HuH-7 (cell line): Measurements from ENCODE around the gene BUB1B.

Source experiments
- DNase-seq: peaks from one replicate; pipeline ENCODE4 v3.0.0; 2011; ENCODE audit warnings: low spot score

BUB1B gene

DNA sequence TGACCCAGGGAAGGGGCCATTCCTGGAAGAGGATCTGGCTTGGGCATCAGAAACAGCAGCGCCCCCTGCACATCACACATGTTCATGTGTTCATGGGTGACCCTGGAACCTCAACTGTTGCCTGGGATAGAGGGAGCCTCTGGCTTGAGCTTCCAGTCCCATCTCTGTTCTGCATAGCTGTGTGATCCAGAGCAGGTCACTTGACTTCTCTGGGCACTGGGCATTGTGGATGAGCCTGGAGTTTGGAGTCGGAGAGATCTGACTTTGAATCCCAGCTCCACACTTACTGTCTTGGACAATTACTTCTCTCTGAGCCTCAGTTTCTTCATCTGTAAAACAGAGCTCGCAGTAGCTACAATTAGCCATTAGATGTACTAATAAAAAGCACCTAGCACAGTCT lies 93.6 kb downstream of the BUB1B start:
- no peak for DNase-seq

DNA sequence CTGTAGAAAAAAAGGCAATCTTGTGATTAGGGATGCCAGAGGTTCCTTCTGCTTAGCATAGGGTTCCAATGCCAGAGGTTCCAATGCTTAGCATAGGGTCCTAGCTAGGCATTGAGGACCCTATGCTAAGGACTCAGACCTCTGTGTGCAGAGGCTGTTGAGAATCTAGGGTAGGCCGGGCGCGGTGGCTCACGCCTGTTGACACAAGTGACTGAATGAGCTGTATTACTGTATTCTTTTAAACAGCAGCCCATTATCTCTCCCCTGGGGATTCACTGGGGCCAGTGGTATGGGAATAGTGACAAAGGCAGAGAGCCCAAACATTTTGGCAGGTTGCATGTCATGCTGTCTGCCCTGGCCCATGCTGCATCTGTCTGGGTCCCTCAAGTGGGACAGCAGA lies 94.2 kb downstream of the BUB1B start:
- no peak for DNase-seq

DNA sequence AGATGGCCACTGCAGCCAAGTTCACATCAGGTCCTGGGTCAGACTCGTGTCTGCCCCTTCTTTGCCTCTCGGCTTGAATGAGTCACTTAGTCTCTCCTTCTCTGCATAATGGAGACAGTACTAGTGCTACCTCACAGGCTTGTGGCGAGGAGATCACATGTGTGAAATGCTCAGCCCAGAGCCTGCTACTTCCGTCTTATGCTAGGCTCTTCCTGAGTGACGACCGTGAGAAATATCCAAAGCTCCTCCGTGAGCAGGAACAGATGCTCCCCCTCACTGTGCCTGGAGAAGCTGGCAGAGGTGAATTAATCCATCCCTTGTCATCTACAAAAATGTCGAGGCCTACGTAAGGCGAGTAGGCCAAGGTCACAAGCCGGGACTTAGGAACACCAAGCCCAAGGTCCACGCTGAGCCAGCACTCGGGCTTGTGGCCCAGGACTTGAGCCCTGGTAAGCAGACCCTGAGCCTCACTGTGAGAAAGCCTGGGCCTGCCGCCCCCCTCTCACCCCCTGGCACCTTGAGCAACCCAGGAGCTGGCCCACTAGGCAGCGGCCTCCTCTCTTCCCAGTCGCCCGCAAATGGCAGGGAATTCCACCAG lies 95.9 kb downstream of the BUB1B start:
- DNase-seq = no peak

DNA sequence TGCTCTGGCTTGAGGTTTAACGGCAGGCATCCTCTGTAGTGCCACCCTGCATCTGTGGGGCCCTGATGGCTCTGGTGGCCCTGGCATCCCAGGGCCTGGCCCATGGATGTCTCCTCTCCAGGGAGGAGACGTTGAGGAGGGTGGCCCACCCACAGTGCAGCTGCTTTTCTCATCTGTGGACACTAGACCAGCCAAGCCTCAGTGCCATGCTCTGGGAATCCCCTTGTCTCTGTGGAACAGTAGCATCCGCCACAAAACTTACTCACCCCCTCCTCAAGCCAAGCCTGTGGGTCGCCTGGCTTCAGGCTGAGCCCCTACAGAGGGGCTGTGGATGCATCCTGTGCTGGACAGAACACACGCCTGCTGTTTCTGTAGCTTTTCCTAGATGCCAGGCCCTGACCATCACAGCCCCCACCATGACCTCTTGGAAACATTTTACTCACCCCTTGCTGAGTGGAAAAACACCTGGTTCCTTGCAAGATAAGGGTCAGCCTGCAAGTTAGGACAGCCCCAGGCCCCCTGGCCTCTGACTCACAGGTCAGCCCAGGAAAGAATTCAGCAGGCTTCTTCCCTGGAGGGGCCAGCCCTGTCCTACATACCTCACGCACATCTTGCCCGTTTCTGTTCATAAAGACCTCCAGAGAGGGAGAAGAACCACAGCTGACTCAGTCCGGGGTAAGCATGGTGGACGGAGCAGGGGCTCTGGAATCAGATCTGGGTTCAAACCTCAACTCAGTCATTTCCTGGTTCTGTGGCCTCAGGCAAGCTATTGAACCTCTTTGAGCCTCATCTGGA lies 97.0 kb downstream of the BUB1B start:
- no peak for DNase-seq

DNA sequence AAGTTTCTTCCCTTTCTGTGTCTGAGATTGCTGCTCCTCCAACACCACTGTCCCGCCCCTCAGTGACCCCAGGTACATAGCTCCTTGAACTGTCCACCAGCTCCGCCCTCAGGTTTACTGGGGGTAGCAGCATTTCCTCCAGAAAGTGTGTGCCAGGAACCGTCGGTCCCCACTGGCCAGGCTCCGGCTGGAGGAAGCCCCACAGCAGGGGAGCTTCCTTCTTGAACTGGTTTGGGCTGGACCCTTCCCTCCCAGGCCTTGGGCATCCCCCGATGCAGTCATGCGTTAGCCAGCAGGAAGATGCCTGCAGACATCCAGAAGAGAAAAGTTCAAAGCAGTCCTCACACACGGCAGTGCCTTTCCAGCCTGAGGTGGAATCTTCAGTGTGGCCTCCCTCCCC lies 97.7 kb downstream of the BUB1B start:
- no peak for DNase-seq

DNA sequence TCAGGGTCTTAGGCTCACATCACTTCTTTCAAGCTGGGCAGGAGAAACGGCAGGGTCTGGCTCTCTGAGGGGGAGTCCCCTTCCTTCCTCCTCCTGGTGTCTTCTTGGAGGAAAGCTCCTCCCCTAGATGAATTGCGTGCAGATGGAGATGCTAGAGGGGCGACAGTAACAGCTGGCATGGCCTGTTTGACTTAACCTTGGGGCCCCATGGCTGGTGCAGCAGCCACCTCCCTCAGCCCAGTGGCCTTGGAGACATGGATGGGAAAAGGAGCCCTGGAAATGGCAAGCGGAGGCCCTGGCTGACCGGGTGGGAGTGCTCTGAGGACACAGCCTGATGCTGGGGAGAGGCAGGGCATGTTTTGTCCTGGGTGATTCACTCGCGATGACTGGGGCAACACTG lies 98.2 kb downstream of the BUB1B start:
- no peak for DNase-seq

DNA sequence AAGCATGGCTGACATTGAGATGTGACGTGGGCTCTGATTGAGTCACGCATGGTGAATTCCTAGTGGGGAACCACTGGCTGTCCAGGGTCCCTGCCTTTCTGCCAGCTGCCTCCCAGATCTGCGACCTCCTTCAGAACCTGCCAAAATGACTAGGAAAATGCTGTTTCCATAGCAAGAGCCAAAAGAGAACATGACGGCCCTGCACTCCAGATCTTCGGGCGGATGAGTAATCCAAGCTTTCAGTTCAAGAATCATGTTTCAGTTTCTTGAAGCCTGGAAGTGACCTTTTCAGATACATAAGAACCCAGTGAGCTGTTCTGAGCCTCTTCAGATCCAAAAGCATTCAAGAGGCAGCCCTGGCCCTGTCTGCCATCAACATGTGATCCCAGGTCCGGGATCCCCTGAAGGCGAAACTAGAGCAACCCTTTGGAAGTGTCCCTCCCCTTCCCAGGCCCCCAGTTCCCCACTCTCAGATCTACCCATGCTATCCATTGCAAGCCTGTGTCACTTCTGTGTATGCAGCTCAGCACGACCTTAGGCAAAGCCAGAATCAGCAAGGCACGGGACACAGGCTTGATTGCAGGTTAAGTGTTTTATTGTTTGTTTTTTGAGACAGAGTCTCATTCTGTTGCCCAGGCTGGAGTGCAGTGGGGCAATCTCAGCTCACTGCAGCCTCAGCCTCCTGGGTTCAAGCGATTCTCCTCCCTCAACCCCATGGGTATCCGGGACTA lies 102.3 kb downstream of the BUB1B start:
- DNase-seq = no peak

DNA sequence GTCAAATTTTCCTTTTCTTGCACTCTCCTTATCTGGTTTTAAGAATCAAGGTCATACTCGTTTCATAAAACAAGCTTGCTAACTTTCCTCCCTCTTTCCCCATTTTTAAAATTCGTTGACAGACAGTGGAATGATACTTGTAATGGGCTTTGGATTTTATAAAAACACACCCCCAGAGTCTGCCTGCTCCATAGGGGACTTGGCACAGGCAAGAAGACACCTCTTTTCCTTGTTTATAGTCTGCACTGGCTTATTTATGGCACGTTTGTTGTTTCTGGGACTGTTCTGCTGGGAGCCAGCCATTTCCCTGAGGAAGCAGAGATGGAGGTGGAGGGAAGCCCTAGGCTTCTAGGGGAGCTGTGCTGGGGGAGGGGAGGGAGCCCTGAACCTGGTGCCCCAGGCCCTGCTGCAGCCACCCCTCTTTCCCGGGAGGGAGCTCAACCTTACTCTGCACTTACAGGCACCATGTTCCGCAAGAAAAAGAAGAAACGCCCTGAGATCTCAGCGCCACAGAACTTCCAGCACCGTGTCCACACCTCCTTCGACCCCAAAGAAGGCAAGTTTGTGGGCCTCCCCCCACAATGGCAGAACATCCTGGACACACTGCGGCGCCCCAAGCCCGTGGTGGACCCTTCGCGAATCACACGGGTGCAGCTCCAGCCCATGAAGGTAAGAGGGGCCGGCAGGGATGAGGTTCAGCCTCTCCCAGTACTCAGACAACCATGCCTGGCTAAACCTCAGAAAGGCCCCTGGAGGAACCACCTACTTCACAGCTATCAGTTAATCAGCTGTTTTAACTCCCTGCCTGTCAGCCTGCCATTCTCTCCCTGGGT lies 103.7 kb downstream of the BUB1B start:
- DNase-seq = no peak

DNA sequence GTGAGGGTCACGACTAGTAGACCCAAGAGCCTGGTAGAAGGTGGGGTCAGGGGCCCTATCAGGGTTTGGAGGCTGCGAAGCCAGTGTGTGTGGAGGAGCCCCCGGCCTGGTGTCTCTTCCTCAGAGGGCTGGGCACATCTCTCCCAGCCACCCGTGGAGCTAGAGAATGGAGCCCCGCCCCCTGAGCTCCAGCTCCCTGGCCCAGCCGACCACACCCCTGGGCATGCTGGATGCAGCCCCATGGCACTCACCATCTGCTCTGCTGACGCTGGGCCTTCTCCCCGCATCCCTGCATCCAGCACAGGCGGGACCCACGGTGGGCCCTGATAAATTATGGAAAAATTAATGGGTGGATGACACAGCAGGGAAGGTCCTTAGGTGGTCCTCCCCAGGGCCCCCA lies 104.5 kb downstream of the BUB1B start:
- no peak for DNase-seq

DNA sequence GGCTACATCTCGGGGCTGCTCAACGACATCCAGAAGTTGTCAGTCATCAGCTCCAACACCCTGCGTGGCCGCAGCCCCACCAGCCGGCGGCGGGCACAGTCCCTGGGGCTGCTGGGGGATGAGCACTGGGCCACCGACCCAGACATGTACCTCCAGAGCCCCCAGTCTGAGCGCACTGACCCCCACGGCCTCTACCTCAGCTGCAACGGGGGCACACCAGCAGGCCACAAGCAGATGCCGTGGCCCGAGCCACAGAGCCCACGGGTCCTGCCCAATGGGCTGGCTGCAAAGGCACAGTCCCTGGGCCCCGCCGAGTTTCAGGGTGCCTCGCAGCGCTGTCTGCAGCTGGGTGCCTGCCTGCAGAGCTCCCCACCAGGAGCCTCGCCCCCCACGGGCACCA lies 105.0 kb downstream of the BUB1B start:
- DNase-seq = no peak

DNA sequence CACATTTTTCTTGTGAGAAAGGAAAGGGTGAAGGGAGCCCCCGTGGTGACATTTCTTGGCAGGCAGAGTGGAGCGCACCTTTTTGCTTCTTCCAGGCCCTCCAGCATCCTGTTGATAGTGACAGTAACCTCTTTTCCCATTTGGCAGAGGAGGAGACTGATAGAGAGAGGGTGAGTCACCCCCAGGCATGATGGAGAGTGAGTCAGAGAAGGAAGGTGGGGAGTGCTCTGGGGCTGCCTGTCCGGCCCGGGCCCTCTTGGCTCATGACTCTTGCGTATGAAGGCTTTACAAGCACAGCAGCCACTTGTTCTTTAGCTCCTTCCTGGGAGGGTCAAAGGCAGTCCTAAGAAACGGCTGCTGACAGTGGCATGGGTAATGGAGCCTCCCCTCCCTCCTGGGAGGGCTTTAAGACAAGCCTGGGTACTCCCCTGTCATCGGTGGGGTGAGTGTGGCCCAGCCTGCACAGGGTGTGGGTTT lies 106.0 kb downstream of the BUB1B start:
- DNase-seq = no peak

DNA sequence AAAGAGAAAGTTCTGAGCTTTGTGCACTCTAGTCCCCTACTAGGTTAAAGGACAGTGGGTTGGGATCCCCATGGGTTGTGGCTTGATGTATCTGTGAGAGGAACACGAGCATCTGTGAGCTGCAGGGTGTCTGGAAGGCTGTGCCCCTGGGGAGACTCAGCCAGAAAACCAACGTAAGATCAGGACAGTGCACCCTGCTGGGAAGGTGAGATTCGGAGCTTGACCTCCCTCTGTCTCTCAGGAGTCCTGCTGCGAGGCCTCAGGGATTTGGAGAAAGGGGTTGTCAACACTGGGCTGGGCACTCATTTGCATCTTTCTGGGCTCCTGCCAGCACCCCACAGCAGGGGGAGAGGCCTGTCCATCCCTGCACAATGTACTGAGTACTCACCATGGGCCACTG lies 106.8 kb downstream of the BUB1B start:
- no peak for DNase-seq

DNA sequence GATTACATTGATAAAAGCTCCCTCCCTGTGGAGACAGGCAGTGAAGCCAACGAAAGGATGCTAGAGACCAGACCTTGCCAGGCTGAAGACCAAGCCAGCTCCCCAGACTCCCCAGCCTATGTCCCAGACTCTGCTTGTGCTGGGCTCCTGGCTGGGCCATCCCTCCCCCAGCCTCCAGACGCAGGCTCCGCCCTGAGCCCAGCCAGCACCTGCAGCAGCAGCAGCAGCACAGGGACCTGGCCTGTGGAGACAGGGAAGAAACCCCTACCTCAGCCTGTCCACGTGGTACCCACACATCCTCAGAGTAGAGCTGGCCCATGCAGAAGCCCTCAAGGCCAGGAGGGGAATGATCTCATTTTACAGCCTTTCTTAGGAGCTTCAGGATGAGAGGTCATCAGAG lies 108.7 kb downstream of the BUB1B start:
- no peak for DNase-seq

DNA sequence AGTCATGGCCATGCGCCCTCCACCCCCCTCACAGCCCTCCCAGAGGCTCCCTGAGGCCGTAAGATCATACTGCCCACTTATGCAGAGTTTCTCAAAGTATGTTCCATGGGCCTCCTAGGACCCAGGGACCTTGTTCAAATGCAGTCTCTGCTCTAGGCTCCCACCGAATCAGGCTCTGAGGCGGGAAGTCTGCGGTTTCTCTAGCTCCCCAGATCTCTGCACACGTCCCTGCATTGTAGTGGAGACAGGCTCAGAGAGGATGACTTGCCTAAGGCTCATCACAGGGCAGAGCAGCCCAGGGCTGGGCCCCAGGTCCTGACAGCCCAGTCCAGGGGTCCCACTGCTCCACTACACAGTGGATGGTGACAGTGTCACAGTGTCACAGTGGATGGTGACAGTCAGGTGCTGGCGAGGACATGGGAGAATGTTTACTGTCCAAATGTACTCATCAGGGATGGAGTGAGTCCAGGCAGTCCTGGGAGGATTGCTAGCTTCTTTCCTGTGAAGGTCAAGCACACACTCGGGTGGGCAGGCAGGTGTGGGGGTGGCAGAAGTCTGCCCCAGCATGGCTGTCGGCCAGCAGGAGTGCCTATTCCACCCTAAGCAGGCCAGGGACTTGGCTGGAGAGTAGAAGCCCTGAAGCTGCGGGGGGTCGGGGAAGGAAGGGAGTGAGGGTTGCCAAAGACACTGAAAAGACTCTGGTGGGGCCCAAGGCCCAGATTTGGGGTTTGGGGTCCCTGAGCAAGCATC lies 109.6 kb downstream of the BUB1B start:
- no peak for DNase-seq
